GM12873 (cell line): Measurements from ENCODE around the gene GAB2.

ENCODE experiments used
- TF ChIP-seq, protein P1 (sequence below): IDR thresholded peaks from 2 replicates; pipeline ENCODE4 v1.5.1; 2012; ENCODE audit warnings: low read depth, mild to moderate bottlenecking, moderate library complexity, low read length, control low read depth; ENCODE audit not compliant: insufficient read depth; ENCODE audit errors: missing control alignments

Gene GAB2

DNA sequence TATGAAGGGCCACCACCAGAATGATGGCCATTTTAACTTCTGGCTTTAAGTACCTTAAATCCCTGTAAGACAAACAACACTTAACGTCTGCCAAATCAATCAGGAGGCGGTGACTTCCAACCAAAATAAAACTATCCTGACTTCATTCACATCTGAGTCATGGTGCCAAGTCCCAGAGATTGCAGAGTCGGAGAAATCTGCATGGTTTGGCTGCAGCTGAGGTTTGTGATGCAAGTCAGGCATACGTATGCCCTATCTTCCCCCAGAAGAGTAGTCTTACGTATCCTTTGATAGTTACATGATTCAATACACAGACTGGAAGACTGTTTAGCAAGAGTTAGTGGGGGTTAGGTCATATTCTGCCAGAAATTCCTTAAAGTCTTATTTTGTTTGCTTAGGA lies 1.7 kb upstream of the GAB2 start:
- TF ChIP-seq, protein P1, sequence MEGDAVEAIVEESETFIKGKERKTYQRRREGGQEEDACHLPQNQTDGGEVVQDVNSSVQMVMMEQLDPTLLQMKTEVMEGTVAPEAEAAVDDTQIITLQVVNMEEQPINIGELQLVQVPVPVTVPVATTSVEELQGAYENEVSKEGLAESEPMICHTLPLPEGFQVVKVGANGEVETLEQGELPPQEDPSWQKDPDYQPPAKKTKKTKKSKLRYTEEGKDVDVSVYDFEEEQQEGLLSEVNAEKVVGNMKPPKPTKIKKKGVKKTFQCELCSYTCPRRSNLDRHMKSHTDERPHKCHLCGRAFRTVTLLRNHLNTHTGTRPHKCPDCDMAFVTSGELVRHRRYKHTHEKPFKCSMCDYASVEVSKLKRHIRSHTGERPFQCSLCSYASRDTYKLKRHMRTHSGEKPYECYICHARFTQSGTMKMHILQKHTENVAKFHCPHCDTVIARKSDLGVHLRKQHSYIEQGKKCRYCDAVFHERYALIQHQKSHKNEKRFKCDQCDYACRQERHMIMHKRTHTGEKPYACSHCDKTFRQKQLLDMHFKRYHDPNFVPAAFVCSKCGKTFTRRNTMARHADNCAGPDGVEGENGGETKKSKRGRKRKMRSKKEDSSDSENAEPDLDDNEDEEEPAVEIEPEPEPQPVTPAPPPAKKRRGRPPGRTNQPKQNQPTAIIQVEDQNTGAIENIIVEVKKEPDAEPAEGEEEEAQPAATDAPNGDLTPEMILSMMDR = no peak

DNA sequence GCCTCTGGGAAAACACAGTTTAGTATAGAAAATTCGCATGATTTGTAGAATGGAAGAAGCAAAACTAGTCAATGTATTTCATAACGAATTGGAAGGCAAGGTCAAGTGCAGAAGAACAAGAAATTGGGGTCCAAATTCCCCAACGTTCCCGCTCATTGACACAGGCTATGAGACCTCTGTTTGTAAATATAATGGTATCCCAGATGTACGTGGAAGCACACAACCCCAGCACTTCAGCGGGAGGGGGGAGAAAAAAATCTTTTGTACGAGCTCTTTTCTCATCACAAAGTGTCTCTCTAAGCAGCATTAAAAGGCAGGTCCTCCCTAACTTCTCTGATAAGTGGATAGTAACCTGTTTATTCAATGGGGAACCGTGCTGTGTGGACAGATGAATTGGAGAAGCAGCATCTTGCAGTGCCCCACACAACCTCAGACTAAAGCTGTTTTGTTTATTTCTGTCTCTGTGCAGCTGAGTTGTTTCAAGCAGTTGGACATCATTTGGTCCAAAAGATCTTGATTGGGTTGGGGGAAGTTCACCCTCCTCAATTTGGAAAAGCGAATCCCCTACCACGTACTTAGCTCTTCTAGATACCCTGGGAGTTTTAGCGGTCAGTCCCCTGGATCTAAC lies 1.1 kb upstream of the GAB2 start:
- TF ChIP-seq, protein P1 = no peak

DNA sequence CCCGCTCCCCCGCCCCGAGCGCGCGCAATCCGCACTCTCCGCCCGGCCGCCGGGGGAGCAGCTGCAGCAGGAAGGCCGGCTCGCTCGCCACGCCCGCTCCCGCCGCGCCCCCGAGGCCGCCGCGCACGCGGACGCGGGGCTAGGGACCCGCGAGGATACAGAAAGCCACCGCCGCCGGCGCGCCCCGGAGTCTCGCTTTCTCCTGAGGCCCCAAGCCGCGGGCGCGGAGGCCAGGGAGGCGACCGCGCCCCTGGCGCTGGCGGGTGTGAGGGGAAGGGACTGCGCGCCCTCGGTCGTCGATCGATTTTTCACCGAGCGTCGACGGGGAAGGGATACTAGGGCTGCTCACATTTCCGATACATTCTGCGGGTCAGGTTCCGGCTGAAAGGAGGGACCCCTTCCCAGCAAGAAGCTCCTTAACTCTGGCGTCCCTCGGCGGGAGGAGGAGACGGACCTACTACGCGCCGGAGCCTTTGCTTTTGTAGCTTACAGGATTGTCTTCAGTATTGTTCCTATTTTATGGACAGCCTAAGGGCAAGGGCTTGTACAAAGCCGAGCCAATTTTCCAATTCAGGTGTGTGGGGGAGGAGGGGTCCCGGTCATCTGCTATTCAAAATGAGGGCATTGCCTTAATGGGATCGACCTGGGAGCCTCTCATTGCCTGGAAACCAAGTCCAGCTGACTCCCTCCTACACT lies 416 bp upstream of the GAB2 start:
- TF ChIP-seq, protein P1 = no peak

DNA sequence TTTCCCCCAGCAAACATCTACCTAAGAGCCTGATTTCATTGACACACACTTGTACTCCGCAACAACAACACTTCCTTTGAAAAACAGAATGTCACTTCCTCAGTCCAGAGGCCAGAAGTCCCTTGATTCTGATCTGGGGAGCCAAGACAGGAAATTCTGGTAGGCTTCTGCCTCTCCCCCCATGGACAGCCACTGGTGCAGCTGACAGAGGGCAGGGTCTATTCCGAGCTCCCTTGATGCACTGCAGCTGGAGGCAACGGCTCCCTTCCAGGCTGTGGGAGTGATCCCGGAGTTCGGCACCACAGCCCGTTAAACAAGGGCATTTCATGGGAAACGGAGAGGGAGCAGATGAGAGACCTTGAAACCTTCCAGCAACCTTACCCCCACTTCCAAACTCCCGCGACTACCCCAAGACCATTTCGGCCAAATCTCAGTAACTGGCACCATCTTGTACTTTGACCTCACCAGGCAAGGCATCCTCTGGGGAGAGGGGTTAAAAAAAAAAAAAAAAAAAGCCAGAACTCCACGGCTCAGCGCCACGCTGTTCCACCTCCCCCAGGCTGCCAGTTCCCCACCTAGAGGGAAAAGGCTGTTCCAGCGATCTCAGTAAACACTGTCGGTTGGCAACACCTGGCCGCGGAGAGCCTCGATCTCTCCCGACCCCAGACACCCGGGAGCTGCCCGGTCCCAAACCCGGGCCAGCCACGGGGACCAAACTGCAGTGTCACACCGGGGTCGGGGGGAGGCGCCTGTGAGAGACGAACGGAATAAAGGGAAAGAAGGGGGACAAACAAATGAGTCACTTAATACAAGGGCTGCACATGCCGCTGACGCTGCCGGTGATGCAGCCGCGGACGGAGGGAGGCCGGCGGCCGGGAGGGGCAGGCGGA lies 1.1 kb downstream of the GAB2 start:
- TF ChIP-seq, protein P1 = peak; percentile 67

DNA sequence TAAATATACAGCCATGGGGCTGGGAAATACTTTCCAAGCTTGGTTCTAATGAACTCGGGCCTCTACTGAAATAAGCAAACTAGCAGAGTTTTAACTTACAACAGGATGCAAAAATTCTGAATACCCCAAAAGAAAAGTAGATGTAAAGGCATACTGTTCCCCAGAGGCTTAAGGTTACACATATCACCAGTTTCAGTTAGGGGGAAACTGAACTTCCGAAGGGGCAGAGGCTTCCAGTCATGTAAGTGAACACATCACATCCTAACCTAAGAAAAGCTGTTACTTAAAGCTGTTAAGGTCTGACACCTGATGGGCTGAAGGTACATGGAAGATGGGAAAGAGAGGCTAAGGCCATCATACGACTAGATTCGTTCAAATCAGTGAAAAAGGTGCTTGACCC lies 2.3 kb downstream of the GAB2 start:
- TF ChIP-seq, protein P1 = no peak

DNA sequence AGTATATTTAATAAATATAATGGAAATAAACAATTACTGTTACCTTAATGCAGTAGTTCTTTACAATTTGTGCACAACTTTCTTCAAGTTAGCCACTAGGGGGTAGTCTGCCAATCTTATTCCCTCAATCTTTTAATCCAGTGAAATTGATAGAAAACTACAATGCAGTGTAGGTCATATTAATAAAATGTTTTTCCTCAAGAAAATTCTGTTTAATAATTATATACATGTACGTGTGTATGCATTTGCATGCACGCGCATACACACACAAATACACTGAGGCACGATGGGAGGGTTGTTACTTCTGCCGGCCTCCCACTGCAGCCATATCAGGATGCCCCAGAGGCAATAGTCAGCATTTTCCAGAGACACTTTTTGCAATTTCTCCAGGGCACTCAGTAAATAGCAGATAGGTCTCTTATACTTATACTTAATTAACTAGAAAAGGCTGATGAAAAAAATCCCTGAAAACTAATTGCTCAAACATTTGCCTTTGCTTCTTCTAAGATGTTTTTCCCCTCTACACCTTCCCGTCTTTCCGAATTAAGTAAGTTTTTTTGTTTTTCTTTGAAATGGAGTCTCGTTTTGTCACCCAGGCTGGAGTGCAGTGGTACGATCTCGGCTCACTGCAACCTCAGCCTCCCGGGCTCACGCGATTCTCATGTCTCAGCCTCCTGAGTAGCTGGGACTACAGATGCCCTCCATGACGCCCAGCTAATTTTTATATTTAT lies 3.1 kb downstream of the GAB2 start:
- TF ChIP-seq, protein P1 = peak; percentile 40
